PC-3 (cell line): ENCODE measurements around the gene TPST2. TPM values are rescaled to one million over a fixed set of nuclear protein-coding genes. Genes with fewer than 3 reads are reported as not detected.

Experiments
- ATAC-seq: fragments of 200-7000 bp; cut with Tn5 transposase; 2 replicates; pipeline ENCODE4 v1.9.1; 2020; ENCODE audit warnings: mild to moderate bottlenecking, moderate library complexity
- BruUV-seq: library from RNA; stranded (reverse); fragments of 400-500 nt; replicated peaks from 2 replicates; lab custom pipeline; 2021; lab: Mats Ljungman, UMichigan
- CTCF ChIA-PET: fragments of 300-600 bp; sonication (Branson Sonifier 250); formaldehyde crosslinking; loops from one replicate; lab custom pipeline; 2022; ENCODE audit warnings: antibody characterized with exemption; lab: Charles Lee
- POLR2A ChIA-PET: fragments of 300-600 bp; sonication (Branson Sonifier 250); formaldehyde crosslinking; loops from one replicate; lab custom pipeline; 2022; ENCODE audit warnings: antibody characterized with exemption; ENCODE audit not compliant: unreplicated experiment; lab: Charles Lee
- DNase-seq: peaks from one replicate; pipeline ENCODE4 v3.0.0-alpha.2; 2015
- H2AFZ ChIP-seq: fragments of 300-600 bp; sonication (generic); 2 replicates; pipeline ENCODE4 v1.6.0; 2016; ENCODE audit warnings: antibody characterized with exemption, low read length
- H3F3A ChIP-seq: fragments of 300-600 bp; sonication (generic); one replicate; pipeline ENCODE4 v1.6.0; 2017; ENCODE audit warnings: antibody characterized with exemption, low read length, control low read depth, mild to moderate bottlenecking; ENCODE audit not compliant: unreplicated experiment
- H3K27ac ChIP-seq: fragments of 300-600 bp; sonication (generic); 2 replicates; pipeline ENCODE4 v1.5.1; 2016; ENCODE audit warnings: mild to moderate bottlenecking, low read length
- H3K27me3 ChIP-seq: fragments of 300-600 bp; sonication (generic); 2 replicates; pipeline ENCODE4 v1.6.1; 2016; ENCODE audit warnings: low read length, mixed read lengths
- H3K36me3 ChIP-seq: fragments of 300-600 bp; sonication (generic); 2 replicates; pipeline ENCODE4 v1.6.1; 2016; ENCODE audit warnings: low read depth, mixed run types, low read length, mixed read lengths
- H3K4me1 ChIP-seq: fragments of 300-600 bp; sonication (generic); 2 replicates; pipeline ENCODE4 v1.5.1; 2016; ENCODE audit warnings: low read length; ENCODE audit not compliant: insufficient read depth
- H3K4me2 ChIP-seq: fragments of 300-600 bp; sonication (generic); 2 replicates; pipeline ENCODE4 v1.6.0; 2016; ENCODE audit warnings: low read length
- H3K4me3 ChIP-seq: fragments of 300-600 bp; sonication (generic); 2 replicates; pipeline ENCODE4 v1.5.1; 2016; ENCODE audit warnings: mild to moderate bottlenecking, low read length, mixed read lengths
- H3K79me2 ChIP-seq: fragments of 300-600 bp; sonication (generic); 2 replicates; pipeline ENCODE4 v1.6.1; 2017; ENCODE audit warnings: low read length, mixed read lengths
- H3K9ac ChIP-seq: fragments of 300-600 bp; sonication (generic); 2 replicates; pipeline ENCODE4 v1.6.0; 2016; ENCODE audit warnings: mild to moderate bottlenecking, low read length
- H3K9me2 ChIP-seq: fragments of 300-600 bp; sonication (generic); replicated peaks from 2 replicates; pipeline ENCODE4 v1.6.1; 2016; ENCODE audit warnings: mixed run types, low read length, mixed read lengths
- H3K9me3 ChIP-seq: fragments of 300-600 bp; sonication (generic); 2 replicates; pipeline ENCODE4 v1.6.1; 2016; ENCODE audit warnings: low read length, mixed read lengths
- H4K20me1 ChIP-seq: fragments of 300-600 bp; sonication (generic); 2 replicates; pipeline ENCODE4 v1.6.1; 2016; ENCODE audit warnings: low read length, mixed read lengths
- EZH2 ChIP-seq: fragments of 300-600 bp; sonication (generic); IDR thresholded peaks from one replicate; pipeline ENCODE4 v1.6.1; 2017; ENCODE audit warnings: antibody characterized with exemption, mild to moderate bottlenecking, low read length; ENCODE audit not compliant: unreplicated experiment
- EZH2phosphoT487 ChIP-seq: fragments of 300-600 bp; sonication (generic); IDR thresholded peaks from 2 replicates; pipeline ENCODE4 v1.6.1; 2018; ENCODE audit warnings: mild to moderate bottlenecking, antibody characterized with exemption, low read length, borderline replicate concordance
- intact Hi-C: fragments of 100-400 bp; cut with micrococcal nuclease; formaldehyde crosslinking; loops from 2 replicates; pipeline ENCODE4 v1.9.0; 2023
- total RNA-seq: library from RNA; depleted of rRNA; stranded (reverse); fragments of >200 nt; gene quantifications from 2 replicates; pipeline ENCODE4 v1.2.3, GENCODE V29; 2014
- TF ChIP-seq, protein P1 (sequence below): fragments of 300-600 bp; sonication (generic); conservative IDR thresholded peaks from 2 replicates; pipeline ENCODE4 v1.5.1; 2017; ENCODE audit warnings: antibody characterized with exemption, low read depth, mild to moderate bottlenecking, low read length

Gene TPST2
- total RNA-seq, 1 experiment from 2014 or later, result 8.1 TPM

- DNase-seq (no peak), ATAC-seq (no peak)
- Histone ChIP-seq H3F3A (no peaks in the 10 kb centered on the region), H3K9ac (no peak overlapping the region), H3K36me3 (no peaks in the 10 kb centered on the region), H3K79me2 (no peaks in the 10 kb centered on the region), H3K4me2 (no peak overlapping the region), H3K4me3 (no peak overlapping the region), H3K27ac (no peak overlapping the region), H3K4me1 (no peaks in the 10 kb centered on the region), H4K20me1 (no peaks in the 10 kb centered on the region), H3K27me3 (no peaks in the 10 kb centered on the region), H3K9me3 (no peaks in the 10 kb centered on the region), H2AFZ (no peak overlapping the region), H3K9me2 (no peaks in the 10 kb centered on the region)
- intact Hi-C loops, result no loop called here
- BruUV-seq, result no TSS peak
- no peak for TF ChIP-seq EZH2
- TF ChIP-seq, protein P1, sequence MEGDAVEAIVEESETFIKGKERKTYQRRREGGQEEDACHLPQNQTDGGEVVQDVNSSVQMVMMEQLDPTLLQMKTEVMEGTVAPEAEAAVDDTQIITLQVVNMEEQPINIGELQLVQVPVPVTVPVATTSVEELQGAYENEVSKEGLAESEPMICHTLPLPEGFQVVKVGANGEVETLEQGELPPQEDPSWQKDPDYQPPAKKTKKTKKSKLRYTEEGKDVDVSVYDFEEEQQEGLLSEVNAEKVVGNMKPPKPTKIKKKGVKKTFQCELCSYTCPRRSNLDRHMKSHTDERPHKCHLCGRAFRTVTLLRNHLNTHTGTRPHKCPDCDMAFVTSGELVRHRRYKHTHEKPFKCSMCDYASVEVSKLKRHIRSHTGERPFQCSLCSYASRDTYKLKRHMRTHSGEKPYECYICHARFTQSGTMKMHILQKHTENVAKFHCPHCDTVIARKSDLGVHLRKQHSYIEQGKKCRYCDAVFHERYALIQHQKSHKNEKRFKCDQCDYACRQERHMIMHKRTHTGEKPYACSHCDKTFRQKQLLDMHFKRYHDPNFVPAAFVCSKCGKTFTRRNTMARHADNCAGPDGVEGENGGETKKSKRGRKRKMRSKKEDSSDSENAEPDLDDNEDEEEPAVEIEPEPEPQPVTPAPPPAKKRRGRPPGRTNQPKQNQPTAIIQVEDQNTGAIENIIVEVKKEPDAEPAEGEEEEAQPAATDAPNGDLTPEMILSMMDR, result no peak
- no peak for TF ChIP-seq EZH2phosphoT487
- ChIA-PET POLR2A (no interaction called here), CTCF (no interaction called here)
These were observed 14.4 kb upstream of the TPST2 start for GRCh38 chr22:26604368-26604767.

DNA sequence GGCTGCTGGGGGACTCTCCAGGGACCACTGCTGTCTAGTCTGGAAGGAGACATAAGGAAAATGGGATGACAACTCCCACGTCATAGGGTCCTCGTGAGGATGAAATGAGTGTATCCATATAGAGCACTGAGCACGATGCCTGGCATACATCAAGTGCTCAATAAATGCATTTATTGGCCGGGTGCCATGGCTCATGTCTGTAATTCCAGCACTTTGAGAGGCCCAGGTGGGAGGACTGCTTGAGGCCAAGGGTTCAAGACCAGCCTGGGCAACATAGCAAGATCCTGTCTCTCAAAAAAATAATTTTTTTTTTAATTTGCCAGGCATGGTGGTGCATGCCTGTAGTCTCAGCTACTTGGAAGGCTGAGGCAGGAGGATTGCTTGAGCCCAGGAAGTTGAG lies 12.2 kb upstream of the TPST2 start:
- Histone ChIP-seq H3K27ac (no peak overlapping the region), H3K4me1 (no peaks in the 10 kb centered on the region), H4K20me1 (no peaks in the 10 kb centered on the region), H3K9me2 (no peaks in the 10 kb centered on the region), H3K9me3 (no peaks in the 10 kb centered on the region), H3K4me3 (no peak overlapping the region), H3K79me2 (no peaks in the 10 kb centered on the region), H3K4me2 (no peak overlapping the region), H2AFZ (no peak overlapping the region), H3K9ac (no peak overlapping the region), H3K27me3 (peaks cover 5% of the 10 kb centered on the region; the same call in 1 of the 2 replicates), H3K36me3 (no peaks in the 10 kb centered on the region), H3F3A (no peaks in the 10 kb centered on the region)
- no TSS peak for BruUV-seq
- intact Hi-C loops, result no loop called here
- no peak for TF ChIP-seq EZH2phosphoT487
- TF ChIP-seq, protein P1, result no peak
- TF ChIP-seq EZH2, result no peak
- CTCF ChIA-PET, result no interaction called here
- DNase-seq, result no peak
- no peak for ATAC-seq
- POLR2A ChIA-PET, result no interaction called here

DNA sequence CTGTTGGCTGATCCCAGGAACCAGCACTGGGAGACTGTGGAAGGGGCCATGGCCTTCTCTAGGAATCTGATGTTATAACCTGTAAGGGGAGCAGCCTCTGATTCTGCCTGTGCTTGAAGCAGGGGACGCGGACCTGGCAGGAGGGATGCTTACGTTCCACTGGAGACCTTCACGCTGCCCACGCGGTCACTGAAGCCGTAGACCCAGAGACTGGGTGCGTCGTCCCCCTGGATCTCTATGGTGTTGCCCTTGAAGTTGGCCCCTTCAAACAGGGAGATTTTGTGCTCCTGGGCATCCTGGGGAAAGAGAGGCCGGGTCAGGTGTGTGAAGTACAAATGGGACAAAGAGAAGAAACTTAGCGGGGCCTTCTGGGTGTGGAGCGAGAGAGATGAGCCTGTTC lies 11.8 kb upstream of the TPST2 start:
- peaks cover 9% of the 10 kb centered on the region; the same call in 1 of the 2 replicates for H3K27me3 ChIP-seq
- H3F3A ChIP-seq, result no peaks in the 10 kb centered on the region
- H4K20me1 ChIP-seq, result no peaks in the 10 kb centered on the region
- CTCF ChIA-PET, result no interaction called here
- H3K4me3 ChIP-seq, result no peak overlapping the region
- no peaks in the 10 kb centered on the region for H3K4me1 ChIP-seq
- no peak overlapping the region for H2AFZ ChIP-seq
- no peak overlapping the region for H3K9ac ChIP-seq
- intact Hi-C loops, result no loop called here
- no peaks in the 10 kb centered on the region for H3K79me2 ChIP-seq
- POLR2A ChIA-PET, result no interaction called here
- no peaks in the 10 kb centered on the region for H3K36me3 ChIP-seq
- BruUV-seq, result no TSS peak
- ATAC-seq (no peak), DNase-seq (no peak)
- no peaks in the 10 kb centered on the region for H3K9me3 ChIP-seq
- TF ChIP-seq EZH2phosphoT487 (no peak), EZH2 (no peak)
- TF ChIP-seq, protein P1, result no peak
- no peaks in the 10 kb centered on the region for H3K9me2 ChIP-seq
- no peak overlapping the region for H3K27ac ChIP-seq
- H3K4me2 ChIP-seq, result no peak overlapping the region
